H1 (cell line): ENCODE results near the gene SLC35A3. TPM values are rescaled to one million over a fixed set of nuclear protein-coding genes. Genes with fewer than 3 reads are reported as not detected.

Experiments used
- HDAC6 ChIP-seq: IDR thresholded peaks from one replicate; pipeline ENCODE4 v1.7.1; 2012; ENCODE audit warnings: low read depth, mild to moderate bottlenecking, inconsistent platforms, low read length, moderate library complexity
- polyA plus RNA-seq, 7 experiments: library from polyadenylated mRNA; depleted of rRNA in 3 of 7; stranded (reverse) in 5 of 7; unstranded in 2 of 7; fragments of >200 nt in 5 of 7; fragments of 200-250 nt in 2 of 7; gene quantifications; 1 replicate in 5 of 7; 2 replicates in 1 of 7; 4 replicates in 1 of 7; pipeline versions ENCODE4 v1.2.1 to v1.2.3, GENCODE V29; 2011 to 2013; ENCODE audit warnings: missing spikeins in 2 of 7, mixed read lengths in 2 of 7
- total RNA-seq: library from RNA; stranded (reverse); fragmentation: NEBNext Ultra II Directional; extraction: Animal tissue kit (Norgen Biotek cat#: 25700); gene quantifications from 2 replicates; pipeline ENCODE4 v1.2.1, GENCODE V29; 2021

Gene SLC35A3
- total and polyA plus RNA-seq, 2 of the 8 experiments (the other 6 are each of a cell fraction or from before 2014, with no cell fraction given): 3.0 to 13.8 TPM

GRCh38 chr1:100009458-100009857 is 39.7 kb downstream of the SLC35A3 start (continued):
- no peak for TF ChIP-seq HDAC6
